B cell (primary cell): ENCODE results near the gene FAM117B. TPM values are rescaled to one million over a fixed set of nuclear protein-coding genes. Genes with fewer than 3 reads are reported as not detected.

Source experiments
- ATAC-seq: fragments of 200-7000 bp; cut with Tn5 transposase; one replicate; pipeline ENCODE4 v1.10.0; 2021; ENCODE audit warnings: low read depth, mild to moderate bottlenecking, moderate number of reproducible peaks, moderate library complexity
- CTCF ChIA-PET: fragments of 350-600 bp; sonication (Branson Sonifier 250); formaldehyde crosslinking; loops from one replicate; lab custom pipeline; 2021; ENCODE audit warnings: antibody characterized with exemption, inconsistent platforms; lab: Charles Lee
- POLR2A ChIA-PET: fragments of 350-600 bp; sonication (Branson Sonifier 250); formaldehyde crosslinking; loops from one replicate; lab custom pipeline; 2021; ENCODE audit warnings: antibody characterized with exemption; lab: Charles Lee
- DNase-seq: peaks from one replicate; pipeline ENCODE4 v3.0.0; 2013
- H2AFZ ChIP-seq: 2 replicates; pipeline ENCODE4 v1.6.1; 2012; ENCODE audit warnings: mild to moderate bottlenecking, low read depth, low read length; ENCODE audit not compliant: insufficient read depth, poor library complexity, severe bottlenecking
- H3K27ac ChIP-seq, 2 donors: 1 replicate in 1 of 2; 2 replicates in 1 of 2; pipeline ENCODE4 v1.5.1; 2012 to 2013; ENCODE audit warnings: low read length in 2 of 2, mild to moderate bottlenecking in 2 of 2, moderate library complexity in 1 of 2
- H3K27me3 ChIP-seq, 4 experiments: fragments of 200-600 bp in 1 of 4; sonication (generic) in 1 of 4; replicated peaks in 1 of 4; 1 replicate in 2 of 4; 2 replicates in 2 of 4; pipeline versions ENCODE4 v1.6.1 to v1.7.0; 2013 to 2016; ENCODE audit warnings: low read length in 3 of 4, mild to moderate bottlenecking in 2 of 4, mixed read lengths in 1 of 4, moderate library complexity in 1 of 4; ENCODE audit not compliant: insufficient read depth in 4 of 4, control insufficient read depth in 3 of 4; ENCODE audit errors: control extremely low read depth in 1 of 4
- H3K36me3 ChIP-seq, 2 experiments: replicated peaks in 1 of 2; 1 replicate in 1 of 2; 2 replicates in 1 of 2; pipeline versions ENCODE4 v1.6.1 to v1.7.1; 2013; ENCODE audit warnings: low read length in 1 of 2; ENCODE audit not compliant: insufficient read depth in 2 of 2, control insufficient read depth in 1 of 2; ENCODE audit errors: control extremely low read depth in 1 of 2, extremely low read depth in 1 of 2
- H3K4me1 ChIP-seq, 2 donors: fragments of 200-600 bp in 1 of 2; sonication (generic) in 1 of 2; 1 replicate in 1 of 2; 2 replicates in 1 of 2; pipeline versions ENCODE4 v1.5.1 to v1.6.1; 2013 to 2017; ENCODE audit warnings: low read length in 2 of 2; ENCODE audit not compliant: control insufficient read depth in 2 of 2, insufficient read depth in 2 of 2
- H3K4me2 ChIP-seq: replicated peaks from 2 replicates; pipeline ENCODE3; 2012; ENCODE audit warnings: mild to moderate bottlenecking, low read depth, low read length; ENCODE audit not compliant: poor library complexity, severe bottlenecking
- H3K4me3 ChIP-seq, 5 experiments: fragments of 200-600 bp in 1 of 5; sonication (generic) in 1 of 5; 1 replicate in 3 of 5; 2 replicates in 2 of 5; pipeline versions ENCODE4 v1.5.1 to v1.7.0; 2011 to 2016; ENCODE audit warnings: low read length in 4 of 5, mild to moderate bottlenecking in 4 of 5, low read depth in 2 of 5, control low read depth in 1 of 5, moderate library complexity in 1 of 5; ENCODE audit not compliant: insufficient read depth in 1 of 5; ENCODE audit errors: control extremely low read depth in 1 of 5, extremely low read depth in 1 of 5
- H3K79me2 ChIP-seq: fragments of 200-600 bp; sonication (generic); one replicate; pipeline ENCODE4 v1.6.0; 2016; ENCODE audit warnings: low read length; ENCODE audit not compliant: control insufficient read depth, insufficient read depth
- H3K9ac ChIP-seq: fragments of 200-600 bp; sonication (generic); 2 replicates; pipeline ENCODE4 v1.6.1; 2017; ENCODE audit warnings: mild to moderate bottlenecking, low read length, moderate library complexity
- H3K9me3 ChIP-seq, 3 donors: one replicate each; pipeline versions ENCODE4 v1.6.1 to v1.7.1; 2013; ENCODE audit warnings: low read length in 2 of 3; ENCODE audit not compliant: control insufficient read depth in 2 of 3, insufficient read depth in 1 of 3; ENCODE audit errors: control extremely low read depth in 1 of 3
- H4K20me1 ChIP-seq: 2 replicates; pipeline ENCODE4 v1.6.0; 2012; ENCODE audit warnings: mild to moderate bottlenecking, low read length; ENCODE audit not compliant: insufficient read depth, control insufficient read depth, poor library complexity, severe bottlenecking
- H3K27ac Mint-ChIP-seq: one replicate; pipeline ENCODE4 v1.8.0; 2021; ENCODE audit warnings: mixed read lengths
- H3K27me3 Mint-ChIP-seq: one replicate; pipeline ENCODE4 v1.8.0; 2021; ENCODE audit warnings: mixed read lengths
- H3K4me1 Mint-ChIP-seq: one replicate; pipeline ENCODE4 v1.8.0; 2021; ENCODE audit warnings: mixed read lengths
- H3K4me3 Mint-ChIP-seq: one replicate; pipeline ENCODE4 v1.8.0; 2021; ENCODE audit warnings: mixed read lengths
- H3K9me3 Mint-ChIP-seq: one replicate; pipeline ENCODE4 v1.8.0; 2022; ENCODE audit warnings: mixed read lengths; ENCODE audit not compliant: insufficient read depth
- CTCF ChIP-seq: fragments of 200-600 bp; IDR thresholded peaks from one replicate; pipeline ENCODE4 v1.8.0; 2022; ENCODE audit warnings: antibody characterized with exemption, mild to moderate bottlenecking
- EZH2 ChIP-seq: IDR thresholded peaks from 2 replicates; pipeline ENCODE4 v1.6.1; 2012; ENCODE audit warnings: borderline replicate concordance, low read depth, mild to moderate bottlenecking, moderate library complexity, low read length; ENCODE audit not compliant: insufficient read depth, poor library complexity, severe bottlenecking
- WGBS: methylation state at CpG from one replicate; pipeline ENCODE4 v1.1.5; 2013; ENCODE audit warnings: missing lambda C conversion rate; ENCODE audit not compliant: insufficient coverage; 5-methylcytosine and 5-hydroxymethylcytosine counted together
- intact Hi-C: fragments of 100-400 bp; cut with micrococcal nuclease; formaldehyde crosslinking; loops from one replicate; pipeline ENCODE4 v1.10.0; 2022
- polyA plus RNA-seq: library from polyadenylated mRNA; depleted of rRNA; stranded (reverse); fragments of >200 nt; gene quantifications from 2 replicates; pipeline ENCODE4 v1.2.3, GENCODE V29; 2012
- total RNA-seq, 2 donors: library from RNA; stranded (reverse); fragments of 120-200 nt in 1 of 2; gene quantifications; 1 replicate in 1 of 2; 2 replicates in 1 of 2; pipeline versions ENCODE4 v1.2.3 to v1.2.4, GENCODE V29; 2013 to 2022

Gene FAM117B
- total and polyA plus RNA-seq, 2 donors (not counting 1 experiment from before 2014, with no cell fraction given): 11.5 to 50.1 TPM

- TF ChIP-seq CTCF (no peak), EZH2 (no peak)
- Histone ChIP-seq H4K20me1 (peaks cover 5% of the 10 kb centered on the region), H3K4me2 (no peak overlapping the region), H3K4me3 (no peak overlapping the region), H3K27me3 (no peaks in the 10 kb centered on the region), H3K9ac (no peak overlapping the region), H2AFZ (no peak overlapping the region), H3K27ac (no peak overlapping the region), H3K79me2 (peaks cover 95% of the 10 kb centered on the region), H3K36me3 (peaks cover 2 to 10% of the 10 kb centered on the region in 2 experiments), H3K4me1 (peaks cover 15 to 18% of the 10 kb centered on the region in 2 donors), H3K9me3 (peaks cover 8 to 36% (median 16%) of the 10 kb centered on the region in 3 donors)
- DNase-seq: no peak
- no peak for ATAC-seq
- Mint-ChIP-seq H3K27me3 (no peaks in the 10 kb centered on the region), H3K27ac (no peak overlapping the region), H3K9me3 (peaks cover 11% of the 10 kb centered on the region), H3K4me1 (peaks cover 34% of the 10 kb centered on the region), H3K4me3 (no peak overlapping the region)
- ChIA-PET CTCF (no interaction called here), POLR2A (no interaction called here)
- 100% methylated on average over 1 of the region's 3 CpGs for WGBS
- intact Hi-C loops: no loop called here
Measured at GRCh38 chr2:202679980-202680379, 45.2 kb downstream of the FAM117B start.

- CTCF ChIA-PET: no interaction called here
- Histone ChIP-seq H3K79me2 (peaks cover 91% of the 10 kb centered on the region), H3K9ac (no peak overlapping the region), H2AFZ (no peak overlapping the region), H3K27me3 (no peaks in the 10 kb centered on the region), H3K4me2 (no peak overlapping the region), H3K9me3 (peaks cover 8 to 31% (median 14%) of the 10 kb centered on the region in 3 donors), H3K27ac (no peak overlapping the region), H3K4me3 (no peak overlapping the region), H3K36me3 (peaks cover 2 to 10% of the 10 kb centered on the region in 2 experiments), H4K20me1 (peaks cover 5% of the 10 kb centered on the region), H3K4me1 (peaks cover 10 to 13% of the 10 kb centered on the region in 2 donors)
- Mint-ChIP-seq H3K9me3 (peaks cover 9% of the 10 kb centered on the region), H3K4me3 (no peak overlapping the region), H3K4me1 (peaks cover 31% of the 10 kb centered on the region), H3K27me3 (no peaks in the 10 kb centered on the region), H3K27ac (no peak overlapping the region)
- no peak for ATAC-seq
- no peak for DNase-seq
- TF ChIP-seq EZH2 (no peak), CTCF (no peak)
- POLR2A ChIA-PET: no interaction called here
- intact Hi-C loops: no loop called here
- WGBS: no CpG with 5 or more reads among the region's 1 CpG
Measured at GRCh38 chr2:202680512-202680911, 45.7 kb downstream of the FAM117B start.
